GM12801 (cell line): ENCODE results near the gene KIRREL1.

Source experiments
- CTCF ChIP-seq: IDR thresholded peaks from one replicate; pipeline ENCODE4 v1.5.1; 2011; ENCODE audit warnings: control low read depth; ENCODE audit not compliant: insufficient read length; ENCODE audit errors: extremely low read depth

KIRREL1 gene

GRCh38 chr1:158019171-158019868, 25.9 kb downstream of the KIRREL1 start:
- TF ChIP-seq CTCF: no peak

GRCh38 chr1:158020259-158020885, 26.9 kb downstream of the KIRREL1 start:
- no peak for TF ChIP-seq CTCF

- TF ChIP-seq CTCF: no peak
Measured at GRCh38 chr1:158020886-158021620, 27.6 kb downstream of the KIRREL1 start.

GRCh38 chr1:158021721-158022120, 28.3 kb downstream of the KIRREL1 start:
- TF ChIP-seq CTCF: no peak

- no peak for TF ChIP-seq CTCF
Measured at GRCh38 chr1:158022554-158023312, 29.3 kb downstream of the KIRREL1 start.

- TF ChIP-seq CTCF: no peak
Measured at GRCh38 chr1:158024737-158025136, 31.3 kb downstream of the KIRREL1 start.
